ENCODE data around the gene CNTN5. TPM values are rescaled to one million over a fixed set of nuclear protein-coding genes. Genes with fewer than 3 reads are reported as not detected.

Gene CNTN5
- total RNA-seq, 4 donors from 2014 or later = not detected

DNA sequence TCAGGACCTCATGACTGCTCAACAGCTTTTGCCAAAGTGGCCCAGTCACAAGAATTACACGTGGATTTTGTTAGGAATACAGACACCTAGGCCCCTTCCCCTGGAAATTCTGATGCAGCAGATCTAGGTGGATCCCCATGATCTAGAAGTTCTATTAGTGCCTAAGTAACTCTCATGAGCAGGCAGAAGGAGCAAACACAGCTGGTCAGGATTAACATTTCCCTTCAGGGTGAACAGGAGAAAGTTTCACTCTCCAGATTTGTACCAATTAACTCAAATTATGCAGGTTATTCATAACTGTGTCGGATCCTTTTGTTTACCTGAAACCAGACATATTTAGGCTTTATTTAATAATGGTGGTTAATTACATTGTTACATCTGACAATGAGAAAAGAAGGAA, 1072.9 kb downstream of the CNTN5 start:
- TF ChIP-seq CTCF (IDR thresholded peaks at IDR 0.05; ENCODE audit: low read depth) = no peak

- TF ChIP-seq CTCF (IDR thresholded peaks at IDR 0.05; ENCODE audit: low read depth) = no peak
Observed at GRCh38 chr11:100094121-100094865, 1073.5 kb downstream of the CNTN5 start.

- TF ChIP-seq CTCF (IDR thresholded peaks at IDR 0.05; ENCODE audit: low read depth) = no peak
Observed at GRCh38 chr11:100095809-100096208, 1075.1 kb downstream of the CNTN5 start.

- TF ChIP-seq CTCF (IDR thresholded peaks at IDR 0.05; ENCODE audit: low read depth) = no peak
Observed at GRCh38 chr11:100098560-100098959, 1077.8 kb downstream of the CNTN5 start.

- no peak for TF ChIP-seq CTCF (IDR thresholded peaks at IDR 0.05; ENCODE audit: low read depth)
Observed at GRCh38 chr11:100105255-100105981, 1084.7 kb downstream of the CNTN5 start.

DNA sequence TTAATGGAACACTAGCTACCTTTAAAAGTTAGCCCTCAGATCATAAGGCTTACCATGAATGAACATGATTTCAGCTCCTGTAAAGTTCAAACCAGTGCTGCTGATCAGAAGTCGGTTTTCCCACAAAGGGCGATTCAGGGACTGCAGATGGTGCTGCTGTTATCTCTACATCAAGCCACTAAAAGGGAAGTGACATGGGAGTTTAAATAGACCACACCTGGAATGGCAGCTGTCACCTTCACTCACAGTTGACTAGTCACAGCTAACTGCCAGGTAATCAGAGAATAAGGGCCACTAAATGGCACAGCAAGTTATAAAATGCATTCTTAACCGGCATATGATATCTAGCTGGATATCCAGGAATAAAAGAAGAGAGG, 1085.2 kb downstream of the CNTN5 start:
- TF ChIP-seq CTCF (IDR thresholded peaks at IDR 0.05; ENCODE audit: low read depth) = no peak

DNA sequence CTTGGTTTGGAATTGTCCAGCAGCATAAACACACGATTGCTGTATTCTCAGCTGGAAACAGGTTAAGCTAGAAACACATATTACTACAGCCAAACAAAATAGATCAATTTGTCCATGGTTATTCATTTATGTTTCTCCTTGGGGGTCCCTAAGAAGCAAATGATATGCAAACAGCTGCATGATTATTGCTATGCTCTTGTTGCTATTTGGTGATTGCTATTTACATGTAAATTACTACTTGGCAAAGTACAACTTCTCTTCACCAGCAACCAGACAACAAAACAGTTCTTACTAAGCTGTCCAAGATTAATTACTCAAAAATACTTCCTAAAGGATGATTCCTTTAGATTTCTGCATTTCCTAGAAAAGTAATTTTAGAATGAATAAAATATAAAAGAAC, 1098.4 kb downstream of the CNTN5 start:
- no peak for TF ChIP-seq CTCF (IDR thresholded peaks at IDR 0.05; ENCODE audit: low read depth)

Data from subcutaneous adipose tissue (tissue), 4 donors.